Keratinocyte (primary cell): ENCODE measurements around the gene DENND5B. TPM values are rescaled to one million over a fixed set of nuclear protein-coding genes. Genes with fewer than 3 reads are reported as not detected.

Source experiments
- DNase-seq: peaks from one replicate; pipeline ENCODE4 v3.0.0-alpha.2; 2011; ENCODE audit warnings: low read depth, missing footprints, low spot score
- FAIRE-seq: peaks from 2 replicates; lab custom pipeline; 2011; peaks lifted over from hg19 to GRCh38; lab: Jason Lieb, UNC
- H2AFZ ChIP-seq: 2 replicates; pipeline ENCODE4 v1.6.0; 2012; ENCODE audit warnings: low read length, control low read depth, inconsistent platforms; ENCODE audit not compliant: control insufficient read depth
- H3K27ac ChIP-seq: 2 replicates; pipeline ENCODE4 v1.5.1; 2011; ENCODE audit warnings: low read length; ENCODE audit not compliant: control insufficient read depth, insufficient read depth
- H3K27me3 ChIP-seq: 3 replicates; pipeline ENCODE4 v1.6.0; 2011; ENCODE audit warnings: low read length; ENCODE audit not compliant: control insufficient read depth, insufficient read depth; ENCODE audit errors: extremely low read depth
- H3K36me3 ChIP-seq, 2 experiments: 2 replicates in 1 of 2; 3 replicates in 1 of 2; pipeline ENCODE4 v1.5.1; 2011; ENCODE audit warnings: low read length in 2 of 2, mild to moderate bottlenecking in 1 of 2; ENCODE audit not compliant: control insufficient read depth in 2 of 2, insufficient read depth in 2 of 2; ENCODE audit errors: extremely low read depth in 1 of 2
- H3K4me1 ChIP-seq: 3 replicates; pipeline ENCODE4 v1.5.1; 2011; ENCODE audit warnings: low read length; ENCODE audit not compliant: control insufficient read depth, insufficient read depth; ENCODE audit errors: extremely low read depth
- H3K4me2 ChIP-seq: 3 replicates; pipeline ENCODE4 v1.6.0; 2011; ENCODE audit warnings: low read depth, low read length; ENCODE audit not compliant: control insufficient read depth, insufficient read depth; ENCODE audit errors: extremely low read depth
- H3K4me3 ChIP-seq, 3 experiments: fragments of 200-600 bp in 1 of 3; sonication (generic) in 1 of 3; 2 replicates in 2 of 3; 3 replicates in 1 of 3; pipeline ENCODE4 v1.5.1; 2011 to 2016; ENCODE audit warnings: low read length in 3 of 3, mild to moderate bottlenecking in 3 of 3, control low read depth in 2 of 3, inconsistent platforms in 1 of 3, low read depth in 1 of 3, mixed read lengths in 1 of 3, mixed run types in 1 of 3, moderate library complexity in 1 of 3; ENCODE audit not compliant: control insufficient read depth in 2 of 3, insufficient read depth in 2 of 3; ENCODE audit errors: extremely low read depth in 1 of 3
- H3K79me2 ChIP-seq: 2 replicates; pipeline ENCODE4 v1.6.0; 2012; ENCODE audit warnings: low read length; ENCODE audit not compliant: control insufficient read depth, insufficient read depth
- H3K9ac ChIP-seq: 3 replicates; pipeline ENCODE4 v1.6.0; 2011; ENCODE audit warnings: low read length; ENCODE audit not compliant: control insufficient read depth, insufficient read depth; ENCODE audit errors: extremely low read depth
- H3K9me1 ChIP-seq: 3 replicates; pipeline ENCODE4 v1.6.0; 2011; ENCODE audit warnings: low read length; ENCODE audit not compliant: control insufficient read depth, insufficient read depth; ENCODE audit errors: extremely low read depth
- H3K9me3 ChIP-seq: 2 replicates; pipeline ENCODE4 v1.5.1; 2012; ENCODE audit warnings: low read depth, low read length; ENCODE audit not compliant: control insufficient read depth
- H4K20me1 ChIP-seq: 3 replicates; pipeline ENCODE4 v1.6.0; 2011; ENCODE audit warnings: low read length; ENCODE audit not compliant: control insufficient read depth, insufficient read depth; ENCODE audit errors: extremely low read depth
- EZH2 ChIP-seq: IDR thresholded peaks from one replicate; pipeline ENCODE4 v1.6.1; 2012; ENCODE audit warnings: inconsistent platforms, mild to moderate bottlenecking, low read length, moderate library complexity
- dilution Hi-C: fragments of 300-500 bp; cut with MboI; formaldehyde crosslinking; loops from one replicate; pipeline ENCODE4 v1.7.0; 2020; ENCODE audit warnings: low sequenced_read_pairs; ENCODE audit not compliant: extremely low pct_ligation_motif_present
- polyA plus RNA-seq, 5 experiments: library from polyadenylated mRNA; depleted of rRNA in 3 of 5; stranded (reverse) in 3 of 5; stranded (forward) in 1 of 5; unstranded in 1 of 5; fragments of >200 nt; gene quantifications; 1 replicate in 1 of 5; 2 replicates in 3 of 5; 3 replicates in 1 of 5; pipeline versions ENCODE4 v1.2.1 to v1.2.3, GENCODE V29; 2011 to 2012; ENCODE audit warnings: missing spikeins in 2 of 5, low read depth in 1 of 5, low replicate concordance in 1 of 5
- TF ChIP-seq, protein P1 (sequence below), 3 experiments: IDR thresholded peaks in 1 of 3; conservative IDR thresholded peaks in 1 of 3; optimal IDR thresholded peaks in 1 of 3; 2 replicates in 2 of 3; 3 replicates in 1 of 3; pipeline versions ENCODE3 to v1.5.1; 2011; ENCODE audit warnings: low read length in 3 of 3, mild to moderate bottlenecking in 3 of 3, moderate library complexity in 2 of 3, control low read depth in 1 of 3, inconsistent platforms in 1 of 3; ENCODE audit not compliant: insufficient read depth in 2 of 3; ENCODE audit errors: extremely low read depth in 1 of 3

The DENND5B gene
- polyA plus RNA-seq, 1 donor (not counting 4 experiments of a cell fraction or from before 2014, with no cell fraction given): 4.7 TPM

- H3K4me2 ChIP-seq: no peak overlapping the region
- FAIRE-seq: no peak
These were observed 159.2 kb downstream of the DENND5B start for GRCh38 chr12:31431721-31432240.

GRCh38 chr12:31423405-31423804 is 167.5 kb downstream of the DENND5B start:
- H3K4me3 ChIP-seq: no peak overlapping the region
- no peaks in the 10 kb centered on the region for H3K4me1 ChIP-seq
- H3K79me2 ChIP-seq: no peaks in the 10 kb centered on the region
- no peaks in the 10 kb centered on the region for H3K9me3 ChIP-seq
- H3K9me1 ChIP-seq: no peaks in the 10 kb centered on the region
- no peak for FAIRE-seq
- no peak for TF ChIP-seq EZH2
- TF ChIP-seq, protein P1, sequence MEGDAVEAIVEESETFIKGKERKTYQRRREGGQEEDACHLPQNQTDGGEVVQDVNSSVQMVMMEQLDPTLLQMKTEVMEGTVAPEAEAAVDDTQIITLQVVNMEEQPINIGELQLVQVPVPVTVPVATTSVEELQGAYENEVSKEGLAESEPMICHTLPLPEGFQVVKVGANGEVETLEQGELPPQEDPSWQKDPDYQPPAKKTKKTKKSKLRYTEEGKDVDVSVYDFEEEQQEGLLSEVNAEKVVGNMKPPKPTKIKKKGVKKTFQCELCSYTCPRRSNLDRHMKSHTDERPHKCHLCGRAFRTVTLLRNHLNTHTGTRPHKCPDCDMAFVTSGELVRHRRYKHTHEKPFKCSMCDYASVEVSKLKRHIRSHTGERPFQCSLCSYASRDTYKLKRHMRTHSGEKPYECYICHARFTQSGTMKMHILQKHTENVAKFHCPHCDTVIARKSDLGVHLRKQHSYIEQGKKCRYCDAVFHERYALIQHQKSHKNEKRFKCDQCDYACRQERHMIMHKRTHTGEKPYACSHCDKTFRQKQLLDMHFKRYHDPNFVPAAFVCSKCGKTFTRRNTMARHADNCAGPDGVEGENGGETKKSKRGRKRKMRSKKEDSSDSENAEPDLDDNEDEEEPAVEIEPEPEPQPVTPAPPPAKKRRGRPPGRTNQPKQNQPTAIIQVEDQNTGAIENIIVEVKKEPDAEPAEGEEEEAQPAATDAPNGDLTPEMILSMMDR (optimal IDR thresholded peaks at IDR 0.05 in 1 of 3, IDR thresholded peaks at IDR 0.05 in 1 of 3, conservative IDR thresholded peaks at IDR 0.05 in 1 of 3; ENCODE audit: extremely low read depth in 1 of 3, insufficient read depth in 2 of 3, low read length in 3 of 3): no peak
- H3K27me3 ChIP-seq: no peaks in the 10 kb centered on the region
- no peaks in the 10 kb centered on the region for H3K36me3 ChIP-seq
- no peak overlapping the region for H3K4me2 ChIP-seq
- H3K27ac ChIP-seq: no peak overlapping the region
- DNase-seq: no peak
- no peak overlapping the region for H3K9ac ChIP-seq
- no peak overlapping the region for H2AFZ ChIP-seq
- H4K20me1 ChIP-seq: no peaks in the 10 kb centered on the region
- dilution Hi-C loops: no loop called here

More at GRCh38 chr12:31431721-31432240, 159.2 kb downstream of the DENND5B start:
- Histone ChIP-seq H3K9me1 (no peaks in the 10 kb centered on the region), H3K9ac (no peak overlapping the region), H4K20me1 (no peaks in the 10 kb centered on the region), H3K27me3 (no peaks in the 10 kb centered on the region), H3K4me3 (no peak overlapping the region), H3K36me3 (no peaks in the 10 kb centered on the region), H3K9me3 (no peaks in the 10 kb centered on the region), H3K27ac (no peak overlapping the region), H2AFZ (no peak overlapping the region), H3K79me2 (no peaks in the 10 kb centered on the region), H3K4me1 (peaks cover 5% of the 10 kb centered on the region)
- no peak for TF ChIP-seq EZH2
- TF ChIP-seq, protein P1 (optimal IDR thresholded peaks at IDR 0.05 in 1 of 3, IDR thresholded peaks at IDR 0.05 in 1 of 3, conservative IDR thresholded peaks at IDR 0.05 in 1 of 3; ENCODE audit: extremely low read depth in 1 of 3, insufficient read depth in 2 of 3, low read length in 3 of 3): no peak
- DNase-seq: no peak
- dilution Hi-C loops: no loop called here
